HG03045 (cell line): ENCODE data around the gene PLA2G12B.

Source experiments
- ATAC-seq: cut with Tn5 transposase; IDR thresholded peaks from one replicate; pipeline ENCODE4 v1.9.1; 2021; ENCODE audit warnings: mild to moderate bottlenecking, moderate library complexity; ENCODE audit not compliant: unreplicated experiment

The PLA2G12B gene

GRCh38 chr10:72895236-72895850 lies 59.3 kb downstream of the PLA2G12B start:
- ATAC-seq: no peak

GRCh38 chr10:72893136-72893798 lies 61.3 kb downstream of the PLA2G12B start, which contains the start of gene OIT3:
TSS of gene OIT3 (plus strand) at chr10:72893739. CDS start at chr10:72893799, 60 bp downstream.
- ATAC-seq: no peak

- ATAC-seq: no peak
These were observed 64.5 kb downstream of the PLA2G12B start for GRCh38 chr10:72890086-72890485.

GRCh38 chr10:72889391-72889831 lies 65.2 kb downstream of the PLA2G12B start:
- ATAC-seq: no peak

GRCh38 chr10:72888151-72888638 lies 66.4 kb downstream of the PLA2G12B start:
- ATAC-seq: no peak

- no peak for ATAC-seq
These were observed 67.6 kb downstream of the PLA2G12B start for GRCh38 chr10:72887043-72887442.

GRCh38 chr10:72886621-72887020 lies 68.0 kb downstream of the PLA2G12B start:
- no peak for ATAC-seq

- no peak for ATAC-seq
These were observed 68.7 kb downstream of the PLA2G12B start for GRCh38 chr10:72885953-72886352.
